GM18517 (cell line): Measurements from ENCODE around the gene ATXN8OS.
"Not testable (repeated sequence)": the region's sequence is repeated elsewhere in the genome, so short reads cannot be mapped to it uniquely, and the experiment has no call there.

Source experiments
- ATAC-seq: cut with Tn5 transposase; IDR thresholded peaks from one replicate; pipeline ENCODE4 v1.9.1; 2021; ENCODE audit warnings: mild to moderate bottlenecking, moderate library complexity; ENCODE audit not compliant: unreplicated experiment

Gene ATXN8OS

DNA sequence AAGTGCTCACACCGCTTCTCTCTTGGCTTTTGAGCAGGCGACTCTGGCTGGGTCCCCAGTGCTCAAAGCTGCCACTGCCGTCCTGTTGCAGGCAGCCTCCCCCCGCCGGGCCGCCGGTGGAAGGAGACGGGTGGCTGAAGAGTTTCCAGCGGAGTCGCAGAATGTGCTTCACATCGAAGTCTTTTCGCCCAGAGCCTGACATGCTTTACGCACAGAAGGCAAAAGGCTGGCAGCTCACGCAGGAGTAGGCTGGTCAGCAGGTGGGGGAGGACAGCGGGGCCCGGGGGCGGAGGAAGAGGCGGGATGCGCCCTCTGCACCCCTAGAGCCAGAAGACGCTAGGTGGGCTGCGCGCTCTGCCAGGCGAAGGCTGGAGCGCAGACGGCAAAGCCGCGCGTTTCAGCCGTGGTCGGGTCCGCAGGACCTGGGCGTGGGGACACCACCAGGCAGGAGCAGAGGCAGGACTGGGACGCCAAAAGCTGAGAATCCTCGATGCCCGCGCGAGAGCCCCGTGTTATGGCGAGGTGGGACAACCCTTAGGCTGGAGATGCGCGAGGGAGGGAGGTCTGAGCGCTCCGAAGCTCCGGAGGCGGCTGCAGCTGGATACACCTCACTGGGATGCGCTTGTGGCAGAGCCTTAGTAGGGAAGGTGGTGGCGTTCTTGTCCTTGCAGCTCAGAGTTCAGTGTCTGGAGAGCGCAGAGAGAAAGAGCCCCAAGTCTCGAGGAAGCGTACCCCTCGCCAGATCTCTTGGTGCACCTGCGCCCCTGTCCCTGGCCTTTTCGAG lies at the start of gene ATXN8OS:
Gene ATXN8OS, plus strand, starts transcription at position 329 of the 784 bp plus-strand sequence.
- ATAC-seq = no peak

DNA sequence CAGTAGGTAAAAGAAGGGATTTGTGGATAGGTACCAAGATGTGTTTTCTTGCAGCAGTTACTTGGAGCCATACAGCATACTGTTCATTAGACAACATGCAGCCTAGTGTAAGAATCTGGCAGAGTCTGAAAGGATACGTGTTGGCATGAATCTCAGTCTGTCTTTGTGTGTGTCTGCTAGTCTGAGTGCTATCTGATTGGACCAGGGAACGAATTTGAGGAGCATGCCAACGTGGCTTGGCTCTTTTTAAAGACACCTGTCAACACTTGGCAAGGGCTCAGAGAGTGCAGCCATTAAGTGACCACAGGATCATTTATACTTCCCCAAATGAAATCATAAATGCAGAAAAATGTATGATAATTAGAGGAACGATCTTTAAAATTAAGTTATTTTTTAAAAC lies 27.6 kb upstream of the ATXN8OS start:
- ATAC-seq = no peak

DNA sequence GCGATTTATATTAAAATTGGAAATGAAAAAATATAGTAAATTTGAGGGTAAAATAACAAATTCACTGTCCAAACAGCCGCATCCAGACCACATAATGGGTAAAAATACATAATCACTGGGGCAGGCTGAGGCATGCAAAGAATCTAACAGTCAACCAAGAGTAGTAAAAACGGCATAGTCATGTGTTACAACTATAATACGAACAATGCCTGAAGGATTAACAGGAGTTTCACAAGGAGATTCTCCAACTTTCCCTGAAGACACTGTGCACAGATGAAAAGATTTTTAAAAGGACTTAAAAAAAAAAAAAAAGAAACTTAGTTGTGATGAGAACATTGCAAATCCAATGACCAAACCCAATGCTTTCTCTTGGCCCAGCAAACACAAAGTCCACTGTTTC lies 20.4 kb upstream of the ATXN8OS start:
- ATAC-seq = no peak

DNA sequence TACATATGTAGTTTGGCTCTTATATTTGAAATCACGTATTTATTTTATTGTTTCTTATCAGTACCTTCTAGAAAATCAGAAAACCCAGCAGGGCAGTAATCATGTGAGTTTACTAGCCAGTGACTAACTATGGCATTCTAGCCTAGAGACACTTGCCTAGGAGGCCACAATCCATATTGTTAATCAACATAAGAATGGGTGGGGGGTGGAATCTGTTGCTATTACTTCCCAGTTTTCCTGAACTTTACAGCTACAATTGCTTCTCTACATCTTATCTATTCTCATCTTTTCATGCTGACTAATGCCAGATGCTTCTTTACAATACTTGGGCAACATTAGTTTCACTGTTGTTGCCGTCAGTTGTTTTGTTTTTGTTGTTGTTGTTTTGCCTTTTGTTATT lies 18.7 kb upstream of the ATXN8OS start:
- ATAC-seq = no peak

DNA sequence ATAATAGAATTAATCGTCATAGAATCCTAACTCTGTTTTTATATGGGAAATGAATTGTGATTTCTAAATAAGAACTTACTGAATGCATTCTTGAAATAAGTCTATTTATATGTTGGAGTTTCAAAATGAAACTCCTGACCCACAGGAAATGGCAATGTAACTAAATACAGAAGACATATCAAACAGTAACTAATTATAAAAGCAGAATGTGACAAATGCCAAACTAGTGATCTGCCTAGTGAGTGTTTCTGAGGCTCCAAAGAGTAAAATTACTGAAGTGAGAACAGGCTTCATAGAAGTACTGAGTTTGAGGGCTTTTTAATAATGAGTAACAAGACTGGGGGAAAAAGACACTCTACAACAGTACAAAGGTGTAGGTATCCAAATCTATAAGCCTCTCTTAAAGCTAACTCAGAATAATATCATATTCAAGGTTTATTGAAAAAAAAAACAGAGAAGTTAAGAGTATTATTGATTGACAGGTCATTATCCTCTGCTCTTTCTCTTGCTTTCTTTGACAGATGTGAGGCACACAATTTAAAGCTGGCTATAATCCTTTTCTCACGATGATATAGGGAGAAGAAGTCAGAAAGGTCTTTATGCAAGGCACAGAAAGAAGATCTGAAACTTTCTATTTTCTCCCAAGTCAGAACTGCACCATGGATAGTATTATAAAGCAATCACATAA lies 17.4 kb upstream of the ATXN8OS start:
- ATAC-seq = peak; percentile 52

DNA sequence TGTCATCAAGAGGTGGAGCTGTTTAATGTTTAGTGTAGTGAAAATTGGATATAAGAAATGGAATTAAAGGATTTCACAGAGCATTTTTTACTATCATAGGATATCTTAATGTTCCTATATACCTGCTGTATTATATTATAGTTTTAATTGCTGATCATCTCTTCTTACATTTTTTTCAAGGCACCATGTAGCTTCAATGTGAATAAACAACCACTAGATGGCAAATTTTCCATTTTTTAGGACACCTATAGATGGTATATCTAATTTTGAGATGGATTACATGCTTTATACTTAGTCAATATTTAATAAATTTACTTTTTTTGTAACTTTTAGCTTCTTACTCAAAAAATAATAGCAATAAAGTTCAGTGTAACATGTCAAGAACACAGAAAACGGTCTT lies 9.0 kb upstream of the ATXN8OS start:
- ATAC-seq = no peak

DNA sequence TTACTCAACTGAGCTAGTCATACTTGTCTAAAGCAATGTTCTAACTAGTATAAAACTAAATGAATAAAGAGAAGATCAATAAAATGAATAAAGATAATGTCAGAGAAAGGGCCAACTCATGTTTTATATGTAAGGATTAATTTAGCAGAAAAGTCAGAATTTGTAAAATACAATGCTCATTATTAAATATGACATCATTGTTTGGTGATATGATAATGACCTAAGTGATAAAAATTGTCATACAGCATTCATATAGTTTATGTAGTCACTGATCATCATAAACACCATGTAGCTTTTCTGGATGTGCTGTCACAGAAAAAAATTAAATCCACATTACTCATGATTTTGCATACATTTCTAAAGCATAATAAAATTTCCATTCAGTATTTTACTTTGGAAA lies 3.1 kb upstream of the ATXN8OS start:
- ATAC-seq = no peak

DNA sequence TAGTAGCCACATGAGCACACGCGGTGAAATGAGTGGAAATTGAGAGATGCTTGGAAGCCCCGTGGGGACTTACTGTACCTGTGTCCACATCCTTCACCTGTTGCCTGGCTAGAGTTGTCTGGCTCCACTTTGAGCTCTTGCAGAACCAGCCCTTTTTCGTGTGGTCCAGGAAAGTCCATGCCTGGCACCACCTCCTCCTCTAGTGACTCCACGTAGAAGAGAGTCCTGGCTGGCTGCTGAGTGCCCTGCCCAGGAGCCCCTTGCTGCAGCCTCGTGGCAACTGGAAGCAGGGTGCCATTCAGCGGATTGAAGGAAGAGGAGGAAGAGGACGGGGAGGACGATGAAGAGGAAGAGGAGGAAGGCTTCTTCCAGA lies 515 bp upstream of the ATXN8OS start:
- no peak for ATAC-seq

DNA sequence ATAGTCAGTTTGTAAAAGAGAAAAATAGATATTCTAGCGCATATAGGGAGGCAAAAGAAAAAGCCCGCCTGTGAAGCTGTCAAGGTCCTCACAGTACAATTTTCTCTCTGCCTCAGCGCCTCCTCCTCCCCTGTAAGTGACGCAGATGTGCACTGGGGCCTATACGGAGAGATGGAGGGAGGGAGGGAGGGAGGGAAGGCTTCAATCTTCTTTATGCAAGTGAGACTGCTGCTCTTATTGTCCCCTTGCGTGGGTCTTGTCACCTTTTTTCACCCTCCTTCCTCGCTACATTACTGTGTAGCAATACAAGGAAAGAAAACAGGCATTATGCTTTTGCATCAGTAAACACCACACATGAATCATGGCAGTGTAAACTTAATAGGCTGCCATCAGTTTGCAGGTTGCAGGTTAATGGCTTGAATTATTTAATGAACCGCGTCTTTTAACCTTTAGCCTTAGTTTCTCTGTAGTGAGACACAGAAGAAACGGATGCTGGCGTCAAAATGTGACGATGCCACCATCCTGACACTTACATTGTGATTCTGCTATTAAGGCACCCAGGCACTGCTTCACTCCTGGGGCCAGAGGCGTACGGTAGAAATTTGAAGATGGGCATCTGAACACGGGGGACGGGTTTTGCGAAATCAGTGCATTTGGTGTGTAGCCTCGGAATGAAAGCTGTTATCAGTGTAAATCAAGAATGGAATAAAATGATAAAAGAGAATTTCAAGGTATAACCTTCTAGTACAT lies 905 bp downstream of the ATXN8OS start, which contains the start of gene KLHL1:
Gene KLHL1, minus strand, starts transcription at position 97 of the 750 bp plus-strand sequence. CDS start 753 bp downstream, outside the sequence.
- no peak for ATAC-seq

DNA sequence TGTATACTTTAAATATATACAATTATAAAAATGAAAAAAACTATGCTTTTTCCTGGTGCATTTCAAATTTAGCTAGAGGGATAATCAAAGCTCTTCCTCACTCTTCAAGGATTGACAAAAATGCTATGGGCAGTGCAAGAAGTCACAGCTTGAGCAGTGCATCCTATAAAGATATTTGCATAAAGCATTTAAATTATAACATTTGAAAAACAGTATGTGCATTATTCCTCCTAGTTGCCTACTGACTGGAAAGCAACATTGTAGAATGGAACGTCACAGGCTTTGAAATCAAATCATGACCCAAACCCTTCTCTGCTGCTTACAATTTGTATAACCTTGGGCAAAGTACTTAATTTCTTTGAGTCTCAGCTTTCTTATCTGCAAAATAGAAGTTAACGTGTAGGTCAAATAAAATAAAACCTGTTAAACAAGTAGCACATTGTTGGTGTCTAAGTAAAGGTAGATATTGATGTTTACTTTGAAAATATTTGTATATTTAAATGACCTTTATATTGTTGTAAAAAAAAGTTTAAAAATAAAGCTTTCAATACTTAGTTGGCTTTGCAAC lies 9.8 kb downstream of the ATXN8OS start:
- no peak for ATAC-seq

DNA sequence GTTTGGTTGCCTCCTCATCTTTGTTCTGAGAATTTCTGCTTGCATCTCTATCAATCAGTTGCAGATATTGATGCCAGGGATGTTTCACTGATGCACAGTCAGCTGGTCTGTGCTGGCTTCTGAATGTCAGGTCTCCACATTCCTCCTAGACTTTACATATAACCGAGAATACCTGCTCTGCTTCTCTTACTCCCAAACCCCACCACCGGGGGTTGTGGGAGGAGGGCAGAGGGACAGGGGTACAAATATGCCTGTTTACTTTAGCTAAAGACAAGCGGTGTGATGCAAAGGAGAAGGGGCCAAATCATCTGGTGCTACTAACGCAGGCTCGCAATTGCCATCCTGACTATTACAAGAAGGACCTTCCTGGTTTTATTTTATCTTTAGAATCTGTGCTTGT lies 18.1 kb downstream of the ATXN8OS start:
- no peak for ATAC-seq

DNA sequence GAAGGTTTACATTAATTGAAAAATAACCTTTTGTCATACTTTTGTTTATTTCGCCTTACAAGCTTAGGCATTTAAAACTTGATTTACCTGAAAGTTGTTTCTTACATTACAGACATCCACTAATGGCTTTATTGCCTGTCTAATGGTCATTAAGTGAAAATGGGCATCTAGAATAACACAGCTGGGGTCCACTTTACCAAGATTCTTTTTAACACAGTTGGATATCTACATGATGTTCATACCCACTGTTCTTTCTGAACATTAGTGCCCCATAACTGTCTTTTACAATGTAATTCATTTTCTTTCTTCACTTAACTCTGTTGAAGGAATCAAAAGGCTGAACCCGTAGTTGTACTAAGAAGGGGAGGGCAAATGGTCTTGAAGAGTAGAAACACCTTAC lies 20.5 kb downstream of the ATXN8OS start:
- ATAC-seq = no peak

DNA sequence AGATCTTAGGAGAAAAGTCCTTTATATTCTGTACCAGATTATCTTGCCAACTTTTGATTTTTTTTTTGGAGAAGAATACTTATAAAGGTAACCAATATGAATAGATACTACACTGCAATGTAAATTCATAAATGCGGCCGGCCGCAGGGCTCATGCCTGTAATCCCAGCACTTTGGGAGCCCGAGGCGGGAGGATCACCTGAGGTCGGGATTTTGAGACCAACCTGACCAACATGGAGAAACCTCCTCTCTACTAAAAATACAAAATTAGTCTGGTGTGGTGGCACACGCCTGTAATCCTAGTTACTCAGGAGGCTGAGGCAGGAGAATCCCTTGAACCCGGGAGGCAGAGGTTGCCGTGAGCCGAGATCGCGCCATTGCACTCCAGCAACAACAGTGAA lies 35.0 kb downstream of the ATXN8OS start:
- not testable (repeated sequence) for ATAC-seq

DNA sequence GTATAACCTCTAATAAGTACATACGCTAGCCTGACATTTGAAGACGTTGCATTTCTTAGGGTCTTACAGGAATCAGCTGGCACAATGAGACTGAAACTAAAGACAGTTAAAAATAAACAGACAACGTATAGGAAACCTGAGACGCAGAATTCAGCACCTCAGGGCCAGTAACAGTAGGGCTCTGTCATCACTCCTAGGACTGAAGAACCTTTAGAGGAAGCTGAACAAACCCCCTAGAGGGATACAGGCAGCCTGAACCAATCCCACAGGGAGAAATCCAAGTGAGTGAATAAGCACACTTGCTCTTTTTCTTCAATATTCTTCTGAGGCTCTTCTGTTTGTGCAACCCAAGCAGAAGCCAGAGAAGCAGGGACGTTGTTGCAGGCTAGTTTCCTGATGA lies 54.5 kb downstream of the ATXN8OS start:
- no peak for ATAC-seq

DNA sequence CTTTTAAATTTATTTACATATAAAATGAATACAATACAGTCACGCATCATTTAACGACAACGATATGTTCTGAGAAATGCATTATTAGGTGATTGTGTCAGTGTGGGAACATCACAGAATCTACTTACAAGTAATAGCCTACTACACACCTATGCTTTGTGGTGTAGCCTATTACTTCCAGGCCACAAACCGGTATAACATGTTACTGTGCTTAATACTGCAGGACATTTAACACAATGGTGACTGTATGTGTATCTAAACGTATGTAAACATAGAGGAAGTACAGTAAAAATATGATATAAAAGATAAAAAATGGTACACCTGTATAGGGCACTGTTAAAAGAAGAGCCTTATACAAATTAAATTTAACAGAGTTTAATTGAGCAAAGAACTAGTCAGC lies 63.1 kb downstream of the ATXN8OS start:
- no peak for ATAC-seq

DNA sequence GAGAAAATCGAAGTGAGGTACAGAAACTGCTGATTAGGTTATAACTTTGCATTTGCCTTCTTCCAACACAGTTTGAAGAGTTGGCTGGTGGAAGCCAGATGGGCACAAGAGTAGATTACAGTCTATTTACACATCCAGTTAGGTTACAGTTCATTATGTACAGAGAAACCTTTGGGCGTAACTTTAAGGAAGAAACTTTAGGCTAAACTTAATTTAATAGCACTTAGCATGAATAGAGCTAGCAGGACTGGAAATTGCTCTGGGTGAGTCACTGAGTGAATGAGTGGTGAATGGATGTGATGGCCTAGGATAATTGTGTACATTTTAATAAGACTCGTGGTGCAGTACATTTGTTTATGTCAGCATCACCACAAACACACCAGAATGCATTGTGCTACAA lies 63.5 kb downstream of the ATXN8OS start:
- ATAC-seq = no peak

DNA sequence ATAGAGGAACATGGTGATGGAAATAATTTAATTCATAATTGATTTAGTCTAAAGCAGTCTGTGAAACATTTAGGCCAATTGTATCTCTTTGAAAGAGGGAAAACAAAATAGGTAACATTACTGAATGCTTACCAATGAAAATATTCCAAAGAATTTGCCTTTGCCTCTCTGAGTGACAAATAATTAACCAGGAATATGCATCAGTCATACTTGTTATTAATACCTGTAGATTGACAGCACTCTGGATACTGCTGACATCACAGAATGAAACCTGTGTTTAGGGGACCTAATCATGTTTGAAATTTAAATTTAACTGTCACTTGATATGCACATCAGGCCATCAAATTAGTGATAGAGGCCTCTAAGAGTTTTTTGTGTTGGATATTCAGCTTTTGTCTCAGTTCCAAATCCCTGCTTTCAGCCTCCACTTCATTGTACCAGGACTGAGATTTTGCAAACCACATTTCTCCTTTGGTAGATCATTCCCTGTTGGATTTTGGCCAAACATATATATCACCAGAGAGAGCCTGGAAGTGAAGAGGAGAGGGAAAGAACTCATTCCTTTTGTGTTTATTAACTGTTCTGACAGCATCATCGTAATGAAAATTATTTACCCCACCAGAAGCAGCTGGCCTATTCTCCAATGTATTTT lies 65.4 kb downstream of the ATXN8OS start:
- ATAC-seq = no peak

DNA sequence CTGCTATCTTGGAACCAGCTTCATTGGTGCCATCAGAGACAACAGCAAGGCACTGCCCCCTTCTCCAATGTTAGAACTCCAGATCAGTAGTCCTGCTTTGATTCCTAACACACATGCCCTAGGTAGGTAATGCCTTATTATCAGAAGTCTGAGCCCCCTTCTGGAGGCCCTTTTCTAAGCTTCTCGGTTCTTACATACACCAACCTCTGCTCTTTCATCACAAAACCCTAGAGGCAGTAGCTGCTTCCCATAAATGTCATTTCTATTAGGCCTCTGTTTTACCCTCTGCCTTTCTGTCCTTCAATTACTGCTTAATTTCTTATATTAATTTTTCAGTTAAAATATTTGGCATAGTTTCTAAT lies 66.0 kb downstream of the ATXN8OS start:
- no peak for ATAC-seq

DNA sequence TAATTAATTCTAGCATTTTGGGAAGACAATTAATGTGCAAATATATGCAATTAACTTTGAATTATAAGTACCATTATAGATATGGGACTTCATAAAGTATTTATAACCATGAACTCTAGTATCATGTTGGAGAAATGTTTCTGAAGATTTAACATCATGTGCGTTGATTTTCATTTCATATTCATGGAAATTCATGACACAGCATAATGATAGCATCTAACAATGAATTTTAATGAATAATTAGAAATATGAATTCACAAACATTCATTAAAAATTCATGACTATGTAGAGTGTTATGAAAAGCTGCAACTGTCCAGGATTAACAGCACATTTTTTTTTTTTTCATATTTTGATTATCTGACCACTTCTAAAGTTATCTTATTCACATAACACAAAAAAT lies 70.7 kb downstream of the ATXN8OS start:
- ATAC-seq = no peak
